MM.1S (cell line): Measurements from ENCODE around the gene KCNK13.

Source experiments
- DNase-seq: peaks from one replicate; pipeline ENCODE4 v3.0.0-alpha.2; 2015
- H2AFZ ChIP-seq: fragments of 300-600 bp; sonication (generic); 2 replicates; pipeline ENCODE4 v1.6.0; 2016; ENCODE audit warnings: antibody characterized with exemption, low read length
- H3F3A ChIP-seq: fragments of 300-600 bp; sonication (generic); 2 replicates; pipeline ENCODE4 v1.6.1; 2016; ENCODE audit warnings: mild to moderate bottlenecking, antibody characterized with exemption, low read length, moderate library complexity, mixed read lengths; ENCODE audit not compliant: insufficient read depth
- H3K27ac ChIP-seq: fragments of 300-600 bp; sonication (generic); 2 replicates; pipeline ENCODE4 v1.5.1; 2016; ENCODE audit warnings: mild to moderate bottlenecking, low read length
- H3K27me3 ChIP-seq: fragments of 300-600 bp; sonication (generic); replicated peaks from 2 replicates; pipeline ENCODE4 v1.6.0; 2016; ENCODE audit warnings: low read length; ENCODE audit not compliant: insufficient read depth
- H3K36me3 ChIP-seq: fragments of 300-600 bp; sonication (generic); replicated peaks from 2 replicates; pipeline ENCODE4 v1.6.1; 2016; ENCODE audit warnings: mild to moderate bottlenecking, low read length, mixed read lengths; ENCODE audit not compliant: insufficient read depth
- H3K4me1 ChIP-seq: fragments of 300-600 bp; sonication (generic); 2 replicates; pipeline ENCODE4 v1.6.1; 2016; ENCODE audit warnings: low read length, mixed read lengths
- H3K4me2 ChIP-seq: fragments of 300-600 bp; sonication (generic); 2 replicates; pipeline ENCODE4 v1.6.0; 2016; ENCODE audit warnings: low read depth, low read length
- H3K4me3 ChIP-seq: fragments of 300-600 bp; sonication (generic); 2 replicates; pipeline ENCODE4 v1.5.1; 2016; ENCODE audit warnings: low read length, mixed read lengths
- H3K79me2 ChIP-seq: fragments of 300-600 bp; sonication (generic); 2 replicates; pipeline ENCODE4 v1.6.1; 2016; ENCODE audit warnings: mixed run types, low read length, mixed read lengths
- H3K9ac ChIP-seq: fragments of 300-600 bp; sonication (generic); 2 replicates; pipeline ENCODE4 v1.6.1; 2016; ENCODE audit warnings: low read length, mixed read lengths
- H3K9me2 ChIP-seq: fragments of 300-600 bp; sonication (generic); replicated peaks from 2 replicates; pipeline ENCODE4 v1.6.1; 2016; ENCODE audit warnings: mild to moderate bottlenecking, low read length, mixed read lengths; ENCODE audit not compliant: insufficient read depth
- H3K9me3 ChIP-seq: fragments of 300-600 bp; sonication (generic); replicated peaks from 2 replicates; pipeline ENCODE4 v1.6.1; 2016; ENCODE audit warnings: mild to moderate bottlenecking, low read length, mixed read lengths; ENCODE audit not compliant: insufficient read depth
- H4K20me1 ChIP-seq: fragments of 300-600 bp; sonication (generic); 2 replicates; pipeline ENCODE4 v1.6.1; 2016; ENCODE audit warnings: mild to moderate bottlenecking, low read length, moderate library complexity, mixed read lengths; ENCODE audit not compliant: insufficient read depth
- EZH2 ChIP-seq: fragments of 300-600 bp; sonication (generic); optimal IDR thresholded peaks from 2 replicates; pipeline ENCODE3; 2017; ENCODE audit warnings: low read depth, mild to moderate bottlenecking, antibody characterized with exemption, low read length, mixed read lengths
- EZH2phosphoT487 ChIP-seq: fragments of 300-600 bp; sonication (generic); IDR thresholded peaks from 2 replicates; pipeline ENCODE4 v1.6.1; 2018; ENCODE audit warnings: antibody characterized with exemption, low read length
- TF ChIP-seq, protein P1 (sequence below): fragments of 300-600 bp; sonication (generic); IDR thresholded peaks from 2 replicates; pipeline ENCODE4 v1.5.1; 2016; ENCODE audit warnings: antibody characterized with exemption, low read length, mixed read lengths

KCNK13 gene

DNA sequence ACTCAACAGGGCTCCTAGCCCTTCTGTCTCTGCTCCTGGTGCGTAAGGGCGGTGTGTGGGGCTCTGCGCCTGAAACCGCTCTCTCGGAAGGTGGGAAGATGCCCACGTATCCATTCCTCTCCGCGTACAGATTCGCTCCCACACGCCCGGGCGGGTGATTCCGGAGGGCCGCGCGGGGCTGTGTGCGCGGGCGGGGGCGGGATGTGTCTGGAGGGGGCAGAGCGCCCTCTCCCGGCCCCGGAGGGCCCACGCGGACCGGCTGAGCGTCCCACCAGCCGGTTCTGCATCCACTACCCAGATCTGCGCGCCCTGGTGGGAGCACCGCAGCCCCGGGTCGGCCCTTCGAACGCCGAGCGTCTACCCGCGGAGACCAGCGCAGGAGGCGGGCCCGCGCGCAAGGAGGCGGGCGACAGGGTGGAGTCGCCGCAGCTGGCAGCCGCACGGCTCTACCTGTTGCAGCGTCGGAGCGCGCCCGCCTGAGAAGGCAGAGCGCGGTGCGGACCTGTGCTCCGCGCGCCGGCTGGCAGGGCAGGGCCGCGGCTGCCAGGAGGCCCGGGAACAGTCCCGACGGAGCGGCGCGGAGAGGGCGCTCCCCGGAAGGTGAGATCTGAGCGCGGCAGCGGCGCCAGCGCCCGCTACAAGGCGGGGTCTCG lies 1.4 kb upstream of the KCNK13 start:
- DNase-seq: peak; percentile 9
- no peak overlapping the region for H2AFZ ChIP-seq

DNA sequence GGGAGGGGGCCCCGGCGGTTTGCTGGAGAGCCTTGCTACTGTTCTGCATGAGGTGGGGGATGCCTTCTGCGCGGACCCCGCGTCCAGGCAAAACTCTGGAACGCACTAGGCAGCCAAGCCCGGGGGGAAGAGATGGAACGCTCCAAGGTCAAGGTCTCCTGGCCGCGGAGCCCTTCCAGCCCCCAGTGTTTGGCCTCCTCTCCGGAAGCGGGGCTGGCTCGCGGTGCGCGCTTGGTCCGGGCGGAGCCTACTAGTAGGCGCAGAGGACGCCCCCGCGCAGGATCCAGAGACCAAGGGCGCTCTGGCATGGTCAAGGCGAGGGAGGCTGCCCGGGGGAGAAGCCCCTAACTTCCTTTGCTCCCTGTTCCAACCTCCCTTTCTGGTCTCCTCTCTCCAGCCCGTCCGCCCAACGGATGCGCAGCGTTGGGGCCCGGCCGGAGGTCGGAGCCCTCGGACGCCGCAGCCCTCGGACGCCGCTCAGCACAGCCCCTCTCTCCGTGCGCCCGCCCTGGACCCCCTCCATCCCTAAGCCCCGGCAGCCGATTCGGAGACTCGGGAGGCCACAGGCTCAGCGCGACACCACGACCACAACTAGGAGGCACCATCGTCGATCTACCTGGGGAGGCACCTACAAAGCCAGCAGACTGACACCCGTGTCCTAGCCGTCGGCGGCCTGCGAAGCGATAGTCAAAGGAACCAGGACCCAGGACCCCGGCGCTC lies 669 bp upstream of the KCNK13 start:
- no peak overlapping the region for H3K27ac ChIP-seq

More for the DNA sequence above, 1.4 kb upstream of the KCNK13 start:
- no peaks in the 10 kb centered on the region for H3K4me1 ChIP-seq
- H3K9me2 ChIP-seq: no peaks in the 10 kb centered on the region
- peak overlapping the region; percentile 37; the same call in 1 of the 2 replicates for H3K4me3 ChIP-seq
- H3K27me3 ChIP-seq: no peaks in the 10 kb centered on the region
- H3K4me2 ChIP-seq: peak overlapping the region; percentile 41; the same call in 1 of the 2 replicates
- H3K79me2 ChIP-seq: no peaks in the 10 kb centered on the region
- H3K27ac ChIP-seq: no peak overlapping the region
- H3K36me3 ChIP-seq: no peaks in the 10 kb centered on the region
- H3F3A ChIP-seq: no peaks in the 10 kb centered on the region
- H4K20me1 ChIP-seq: no peaks in the 10 kb centered on the region
- no peaks in the 10 kb centered on the region for H3K9me3 ChIP-seq
- H3K9ac ChIP-seq: no peak overlapping the region
- TF ChIP-seq EZH2: no peak
- no peak for TF ChIP-seq EZH2phosphoT487
- TF ChIP-seq, protein P1, sequence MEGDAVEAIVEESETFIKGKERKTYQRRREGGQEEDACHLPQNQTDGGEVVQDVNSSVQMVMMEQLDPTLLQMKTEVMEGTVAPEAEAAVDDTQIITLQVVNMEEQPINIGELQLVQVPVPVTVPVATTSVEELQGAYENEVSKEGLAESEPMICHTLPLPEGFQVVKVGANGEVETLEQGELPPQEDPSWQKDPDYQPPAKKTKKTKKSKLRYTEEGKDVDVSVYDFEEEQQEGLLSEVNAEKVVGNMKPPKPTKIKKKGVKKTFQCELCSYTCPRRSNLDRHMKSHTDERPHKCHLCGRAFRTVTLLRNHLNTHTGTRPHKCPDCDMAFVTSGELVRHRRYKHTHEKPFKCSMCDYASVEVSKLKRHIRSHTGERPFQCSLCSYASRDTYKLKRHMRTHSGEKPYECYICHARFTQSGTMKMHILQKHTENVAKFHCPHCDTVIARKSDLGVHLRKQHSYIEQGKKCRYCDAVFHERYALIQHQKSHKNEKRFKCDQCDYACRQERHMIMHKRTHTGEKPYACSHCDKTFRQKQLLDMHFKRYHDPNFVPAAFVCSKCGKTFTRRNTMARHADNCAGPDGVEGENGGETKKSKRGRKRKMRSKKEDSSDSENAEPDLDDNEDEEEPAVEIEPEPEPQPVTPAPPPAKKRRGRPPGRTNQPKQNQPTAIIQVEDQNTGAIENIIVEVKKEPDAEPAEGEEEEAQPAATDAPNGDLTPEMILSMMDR: peak; percentile 13

DNA sequence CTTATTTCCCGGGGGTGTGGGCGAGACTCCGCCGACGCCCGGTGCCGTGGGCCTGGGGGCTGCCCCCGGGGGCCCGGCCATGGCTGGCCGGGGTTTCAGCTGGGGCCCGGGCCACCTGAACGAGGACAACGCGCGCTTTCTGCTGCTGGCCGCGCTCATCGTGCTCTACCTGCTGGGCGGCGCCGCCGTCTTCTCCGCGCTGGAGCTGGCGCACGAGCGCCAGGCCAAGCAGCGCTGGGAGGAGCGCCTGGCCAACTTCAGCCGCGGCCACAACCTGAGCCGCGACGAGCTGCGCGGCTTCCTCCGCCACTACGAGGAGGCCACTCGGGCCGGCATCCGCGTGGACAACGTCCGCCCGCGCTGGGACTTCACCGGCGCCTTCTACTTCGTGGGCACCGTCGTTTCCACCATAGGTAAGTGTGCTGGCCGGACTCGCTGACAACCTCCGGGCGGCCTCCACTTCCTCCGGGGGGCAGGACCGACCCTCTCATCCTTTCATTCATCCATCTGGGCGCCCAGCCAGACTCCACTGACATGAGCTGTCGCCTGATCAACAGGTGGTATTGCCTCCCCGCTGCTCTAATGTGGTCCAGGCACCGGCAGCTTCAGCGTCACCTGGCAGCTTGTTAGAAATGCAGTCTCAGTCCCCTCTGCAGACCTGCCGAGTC lies 467 bp downstream of the KCNK13 start:
- no peaks in the 10 kb centered on the region for H3K27me3 ChIP-seq
- TF ChIP-seq, protein P1: no peak
- TF ChIP-seq EZH2phosphoT487: no peak
- DNase-seq: no peak
- H3K79me2 ChIP-seq: no peaks in the 10 kb centered on the region
- no peaks in the 10 kb centered on the region for H4K20me1 ChIP-seq
- no peak overlapping the region for H3K27ac ChIP-seq
- H3K4me1 ChIP-seq: no peaks in the 10 kb centered on the region
- H3F3A ChIP-seq: no peaks in the 10 kb centered on the region
- no peak overlapping the region for H3K4me3 ChIP-seq
- no peaks in the 10 kb centered on the region for H3K9me3 ChIP-seq
- no peaks in the 10 kb centered on the region for H3K9me2 ChIP-seq
- no peaks in the 10 kb centered on the region for H3K36me3 ChIP-seq
- no peak overlapping the region for H3K9ac ChIP-seq
- H3K4me2 ChIP-seq: no peak overlapping the region; the same call in 1 of the 2 replicates
- H2AFZ ChIP-seq: no peak overlapping the region

More for the DNA sequence above, 669 bp upstream of the KCNK13 start:
- peak overlapping the region; percentile 37; the same call in 1 of the 2 replicates for H3K4me3 ChIP-seq
- no peaks in the 10 kb centered on the region for H3K9me3 ChIP-seq
- H3K27me3 ChIP-seq: no peaks in the 10 kb centered on the region
- no peaks in the 10 kb centered on the region for H3K36me3 ChIP-seq
- TF ChIP-seq EZH2phosphoT487 (no peak), EZH2 (no peak)
- peak overlapping the region; percentile 41; the same call in 1 of the 2 replicates for H3K4me2 ChIP-seq
- no peak overlapping the region for H2AFZ ChIP-seq
- no peaks in the 10 kb centered on the region for H3F3A ChIP-seq
- no peaks in the 10 kb centered on the region for H3K4me1 ChIP-seq
- no peaks in the 10 kb centered on the region for H4K20me1 ChIP-seq
- no peak overlapping the region for H3K9ac ChIP-seq
- H3K79me2 ChIP-seq: no peaks in the 10 kb centered on the region
- no peak for DNase-seq
- no peaks in the 10 kb centered on the region for H3K9me2 ChIP-seq
